ENCODE data around the gene SPAG16.

DNA sequence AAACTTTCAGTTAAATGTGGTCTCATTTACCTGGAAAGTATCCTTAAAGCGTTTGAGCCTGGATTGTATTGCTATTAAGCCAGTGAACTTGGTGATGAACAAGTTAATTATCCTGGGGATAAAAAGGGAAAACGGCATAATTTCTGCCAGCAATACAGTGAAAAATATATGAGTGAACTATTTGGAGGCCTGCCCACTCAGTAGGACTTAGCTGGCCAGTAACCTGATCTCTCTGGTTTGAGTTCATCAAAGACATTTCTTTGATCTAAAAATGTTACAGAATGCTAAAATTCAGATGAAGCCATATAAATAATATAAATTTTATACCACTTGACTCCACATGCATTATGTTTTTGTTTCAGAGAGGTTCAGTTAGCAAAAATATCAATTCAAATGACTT is 885.5 kb downstream of the SPAG16 start:
- TF ChIP-seq, protein P1, sequence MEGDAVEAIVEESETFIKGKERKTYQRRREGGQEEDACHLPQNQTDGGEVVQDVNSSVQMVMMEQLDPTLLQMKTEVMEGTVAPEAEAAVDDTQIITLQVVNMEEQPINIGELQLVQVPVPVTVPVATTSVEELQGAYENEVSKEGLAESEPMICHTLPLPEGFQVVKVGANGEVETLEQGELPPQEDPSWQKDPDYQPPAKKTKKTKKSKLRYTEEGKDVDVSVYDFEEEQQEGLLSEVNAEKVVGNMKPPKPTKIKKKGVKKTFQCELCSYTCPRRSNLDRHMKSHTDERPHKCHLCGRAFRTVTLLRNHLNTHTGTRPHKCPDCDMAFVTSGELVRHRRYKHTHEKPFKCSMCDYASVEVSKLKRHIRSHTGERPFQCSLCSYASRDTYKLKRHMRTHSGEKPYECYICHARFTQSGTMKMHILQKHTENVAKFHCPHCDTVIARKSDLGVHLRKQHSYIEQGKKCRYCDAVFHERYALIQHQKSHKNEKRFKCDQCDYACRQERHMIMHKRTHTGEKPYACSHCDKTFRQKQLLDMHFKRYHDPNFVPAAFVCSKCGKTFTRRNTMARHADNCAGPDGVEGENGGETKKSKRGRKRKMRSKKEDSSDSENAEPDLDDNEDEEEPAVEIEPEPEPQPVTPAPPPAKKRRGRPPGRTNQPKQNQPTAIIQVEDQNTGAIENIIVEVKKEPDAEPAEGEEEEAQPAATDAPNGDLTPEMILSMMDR (IDR thresholded peaks at IDR 0.05; ENCODE audit: insufficient read depth, low read length, poor library complexity, severe bottlenecking): no peak
- no peak for TF ChIP-seq EZH2phosphoT487 (conservative IDR thresholded peaks at IDR 0.05; ENCODE audit: low read length)
